Vagina (tissue), 2 donors: ENCODE results near the gene CDH4. TPM values are rescaled to one million over a fixed set of nuclear protein-coding genes. Genes with fewer than 3 reads are reported as not detected.

Experiments used
- DNase-seq, 2 donors: peaks; one replicate each; pipeline ENCODE4 v3.0.0-alpha.2; 2017; ENCODE audit errors: extremely low spot score in 2 of 2
- H3K27ac ChIP-seq: fragments of 200-600 bp; sonication (generic); one replicate; pipeline ENCODE4 v1.5.1; 2019
- H3K27me3 ChIP-seq: fragments of 200-600 bp; sonication (generic); one replicate; pipeline ENCODE4 v1.5.1; 2019
- H3K36me3 ChIP-seq, 2 donors: fragments of 200-600 bp; sonication (generic); one replicate each; pipeline ENCODE4 v1.5.1; 2017 to 2019
- H3K4me1 ChIP-seq: fragments of 200-600 bp; sonication (generic); one replicate; pipeline ENCODE4 v1.5.1; 2019
- H3K4me3 ChIP-seq, 2 donors: fragments of 200-600 bp; sonication (generic); 1 replicate in 1 of 2; 2 replicates in 1 of 2; pipeline ENCODE4 v1.5.1; 2016 to 2019
- H3K9me3 ChIP-seq: fragments of 200-600 bp; sonication (generic); one replicate; pipeline ENCODE4 v1.5.1; 2019
- CTCF ChIP-seq, 3 experiments: fragments of 450-650 bp in 2 of 3; fragments of 200-600 bp in 1 of 3; sonication (generic) in 1 of 3; IDR thresholded peaks; one replicate each; pipeline ENCODE4 v1.5.1; 2017 to 2019; ENCODE audit warnings: antibody characterized with exemption in 3 of 3, mild to moderate bottlenecking in 2 of 3, moderate library complexity in 2 of 3
- POLR2A ChIP-seq, 2 donors: fragments of 450-650 bp; IDR thresholded peaks; one replicate each; pipeline ENCODE4 v1.6.1; 2017; ENCODE audit warnings: antibody characterized with exemption in 2 of 2, mild to moderate bottlenecking in 2 of 2, moderate library complexity in 2 of 2
- POLR2AphosphoS5 ChIP-seq, 2 donors: sonication (generic); formaldehyde crosslinking; IDR thresholded peaks; one replicate each; pipeline ENCODE4 v1.9.0; 2017; ENCODE audit warnings: antibody characterized with exemption in 2 of 2, mild to moderate bottlenecking in 2 of 2, low read depth in 1 of 2; ENCODE audit not compliant: insufficient read depth in 1 of 2
- intact Hi-C: fragments of 100-400 bp; cut with DNase I; formaldehyde crosslinking; loops from one replicate; pipeline ENCODE4 v1.15.1; 2023
- total RNA-seq: library from RNA; depleted of rRNA; stranded (reverse); fragments of >200 nt; gene quantifications from one replicate; pipeline ENCODE4 v1.2.3, GENCODE V29; 2016

Gene CDH4
- total RNA-seq, 1 donor from 2014 or later: 0.25 TPM

- Histone ChIP-seq H3K4me1 (no peaks in the 10 kb centered on the region), H3K27ac (no peak overlapping the region), H3K4me3 (no peak overlapping the region), H3K27me3 (no peaks in the 10 kb centered on the region), H3K9me3 (no peaks in the 10 kb centered on the region), H3K36me3 (no peaks in the 10 kb centered on the region)
- no peak for DNase-seq
- TF ChIP-seq POLR2A (IDR thresholded peaks at IDR 0.05): no peak
- TF ChIP-seq CTCF (IDR thresholded peaks at IDR 0.05): no peak
- no peak for TF ChIP-seq POLR2AphosphoS5 (IDR thresholded peaks at IDR 0.05; ENCODE audit: insufficient read depth in 1 of 2, low read depth in 1 of 2)
- intact Hi-C loops: no loop called here
Observed at GRCh38 chr20:61657721-61658377, 405.8 kb downstream of the CDH4 start.

DNA sequence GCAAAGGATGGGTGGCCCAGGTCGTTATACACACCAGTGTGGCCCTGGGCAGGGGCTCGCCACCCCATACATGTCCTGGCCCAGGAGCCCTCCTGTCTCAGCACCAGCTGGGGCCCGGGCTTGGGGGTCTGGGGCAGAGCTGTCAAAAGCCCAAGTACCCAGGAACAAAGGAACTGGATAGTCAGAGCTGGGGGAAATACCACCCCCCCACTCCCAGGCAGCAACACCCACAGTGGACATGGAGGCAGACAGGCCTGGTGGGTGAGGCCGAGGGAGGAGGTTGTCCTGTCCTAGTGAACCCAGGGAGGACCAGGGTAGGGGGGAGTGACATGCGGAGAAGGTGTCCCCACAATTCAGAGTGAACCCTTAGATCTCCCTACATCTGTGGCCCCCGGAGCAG, 406.5 kb downstream of the CDH4 start:
- no peak overlapping the region for H3K4me3 ChIP-seq
- no peak for TF ChIP-seq CTCF (IDR thresholded peaks at IDR 0.05)
- TF ChIP-seq POLR2A (IDR thresholded peaks at IDR 0.05): no peak
- TF ChIP-seq POLR2AphosphoS5 (IDR thresholded peaks at IDR 0.05; ENCODE audit: insufficient read depth in 1 of 2, low read depth in 1 of 2): no peak
- no peaks in the 10 kb centered on the region for H3K36me3 ChIP-seq
- H3K9me3 ChIP-seq: no peaks in the 10 kb centered on the region
- intact Hi-C loops: no loop called here
- H3K27ac ChIP-seq: no peak overlapping the region
- H3K4me1 ChIP-seq: no peaks in the 10 kb centered on the region
- no peaks in the 10 kb centered on the region for H3K27me3 ChIP-seq
- DNase-seq: no peak

DNA sequence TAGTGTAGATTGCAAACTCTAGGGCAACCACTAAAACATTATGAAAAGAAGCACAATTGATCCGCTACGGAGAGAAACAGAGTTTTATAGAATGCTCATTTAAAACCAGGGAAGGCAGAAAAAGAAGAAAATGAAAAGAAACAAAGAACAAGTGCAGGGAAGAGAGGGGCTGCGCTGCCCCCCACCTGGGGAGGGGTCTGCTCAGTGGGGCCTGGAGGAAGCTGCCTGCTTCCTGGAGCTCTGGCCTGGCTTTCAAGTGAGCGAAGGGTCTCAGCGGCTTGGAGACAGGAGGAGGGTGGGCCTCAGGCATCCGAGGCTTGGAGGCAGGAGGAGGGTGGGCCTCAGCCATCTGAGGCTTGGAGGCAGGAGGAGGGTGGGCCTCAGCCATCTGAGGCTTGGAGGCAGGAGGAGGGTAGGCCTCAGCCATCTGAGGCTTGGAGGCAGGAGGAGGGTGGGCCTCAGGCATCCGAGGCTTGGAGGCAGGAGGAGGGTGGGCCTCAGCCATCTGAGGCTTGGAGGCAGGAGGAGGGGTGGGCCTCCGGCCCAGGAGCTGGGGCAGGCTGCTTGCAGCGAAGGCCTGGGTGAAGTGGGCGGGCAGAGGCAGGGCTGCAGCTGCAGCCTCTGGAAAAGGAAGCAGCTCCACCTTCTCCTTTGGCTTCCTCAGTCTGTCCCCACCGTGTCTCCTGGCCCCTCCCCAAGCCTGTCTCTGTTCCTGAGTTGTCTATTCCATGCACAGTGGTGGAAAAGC, 407.4 kb downstream of the CDH4 start:
- Histone ChIP-seq H3K4me3 (no peak overlapping the region), H3K27me3 (no peaks in the 10 kb centered on the region), H3K36me3 (no peaks in the 10 kb centered on the region), H3K27ac (no peak overlapping the region), H3K9me3 (no peaks in the 10 kb centered on the region), H3K4me1 (no peaks in the 10 kb centered on the region)
- intact Hi-C loops: no loop called here
- TF ChIP-seq CTCF (IDR thresholded peaks at IDR 0.05) (no peak), POLR2AphosphoS5 (IDR thresholded peaks at IDR 0.05; ENCODE audit: insufficient read depth in 1 of 2, low read depth in 1 of 2) (no peak), POLR2A (IDR thresholded peaks at IDR 0.05) (no peak)
- DNase-seq: no peak

- intact Hi-C loops: no loop called here
- Histone ChIP-seq H3K9me3 (no peaks in the 10 kb centered on the region), H3K27ac (no peak overlapping the region), H3K27me3 (no peaks in the 10 kb centered on the region), H3K36me3 (no peaks in the 10 kb centered on the region), H3K4me1 (no peaks in the 10 kb centered on the region), H3K4me3 (no peak overlapping the region)
- no peak for DNase-seq
- TF ChIP-seq POLR2A (IDR thresholded peaks at IDR 0.05): no peak
- TF ChIP-seq POLR2AphosphoS5 (IDR thresholded peaks at IDR 0.05; ENCODE audit: insufficient read depth in 1 of 2, low read depth in 1 of 2): no peak
- no peak for TF ChIP-seq CTCF (IDR thresholded peaks at IDR 0.05)
Observed at GRCh38 chr20:61659994-61660346, 407.9 kb downstream of the CDH4 start.

- intact Hi-C loops: no loop called here
- no peak for DNase-seq
- no peaks in the 10 kb centered on the region for H3K9me3 ChIP-seq
- no peak for TF ChIP-seq POLR2AphosphoS5 (IDR thresholded peaks at IDR 0.05; ENCODE audit: insufficient read depth in 1 of 2, low read depth in 1 of 2)
- TF ChIP-seq CTCF (IDR thresholded peaks at IDR 0.05): no peak
- TF ChIP-seq POLR2A (IDR thresholded peaks at IDR 0.05): no peak
- H3K27ac ChIP-seq: no peak overlapping the region
- no peaks in the 10 kb centered on the region for H3K4me1 ChIP-seq
- H3K27me3 ChIP-seq: no peaks in the 10 kb centered on the region
- H3K4me3 ChIP-seq: no peak overlapping the region
- no peaks in the 10 kb centered on the region for H3K36me3 ChIP-seq
Observed at GRCh38 chr20:61660559-61660958, 408.5 kb downstream of the CDH4 start.
